Muscle layer of duodenum (tissue), 2 donors: ENCODE results near the gene AGBL4.

Experiments
- H3K27ac ChIP-seq: one replicate; pipeline ENCODE4 v1.7.0; 2013; ENCODE audit warnings: mild to moderate bottlenecking, low read length
- H3K27me3 ChIP-seq: one replicate; pipeline ENCODE4 v1.7.0; 2013; ENCODE audit warnings: low read depth, mild to moderate bottlenecking, control low read depth, low read length
- H3K36me3 ChIP-seq, 2 donors: one replicate each; pipeline ENCODE4 v1.7.0; 2013; ENCODE audit warnings: low read length in 2 of 2, control low read depth in 1 of 2, mild to moderate bottlenecking in 1 of 2; ENCODE audit not compliant: insufficient read depth in 2 of 2, control insufficient read depth in 1 of 2
- H3K4me1 ChIP-seq, 2 donors: one replicate each; pipeline ENCODE4 v1.7.0; 2013; ENCODE audit warnings: low read length in 2 of 2, mild to moderate bottlenecking in 2 of 2, control low read depth in 1 of 2, moderate library complexity in 1 of 2; ENCODE audit not compliant: insufficient read depth in 2 of 2, control insufficient read depth in 1 of 2
- H3K4me3 ChIP-seq, 2 donors: one replicate each; pipeline ENCODE4 v1.7.0; 2013; ENCODE audit warnings: low read length in 2 of 2, low read depth in 1 of 2, mild to moderate bottlenecking in 1 of 2
- H3K9me3 ChIP-seq, 2 donors: one replicate each; pipeline ENCODE4 v1.7.0; 2013; ENCODE audit warnings: low read length in 2 of 2, control low read depth in 1 of 2, mild to moderate bottlenecking in 1 of 2; ENCODE audit not compliant: control insufficient read depth in 1 of 2
- donor health status: healthy.

The AGBL4 gene

DNA sequence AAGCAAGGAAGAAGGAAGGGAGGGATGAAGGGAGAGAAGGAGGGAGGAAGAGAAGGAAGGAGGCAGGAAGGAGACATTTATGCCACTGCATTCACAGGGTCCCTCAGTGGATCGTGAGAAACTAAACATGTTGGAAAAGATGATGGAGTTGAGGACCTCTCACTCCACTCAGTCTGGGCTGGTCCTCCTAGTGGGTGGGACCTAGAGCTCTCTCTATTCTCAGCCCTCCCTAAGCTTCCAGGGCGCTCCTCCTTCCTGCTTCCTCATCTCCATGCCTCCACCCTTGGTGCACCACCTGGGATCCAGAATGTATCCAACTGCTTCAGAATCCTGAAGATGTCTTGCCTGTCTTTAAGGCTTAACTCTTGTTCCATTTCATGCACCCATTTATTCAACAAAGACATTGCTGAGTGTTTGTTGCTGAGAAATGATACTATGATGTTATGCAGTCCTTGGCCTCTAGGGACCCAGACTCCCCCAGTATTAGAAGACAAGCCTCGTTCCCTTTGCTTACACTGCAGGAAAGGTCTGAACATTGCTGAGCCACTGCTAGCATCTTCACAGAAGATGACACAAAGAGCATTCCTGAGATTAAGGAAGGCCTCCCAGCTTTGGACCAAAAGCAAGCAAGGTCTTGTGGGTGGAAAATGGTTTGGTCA is 1335.5 kb downstream of the AGBL4 start:
- H3K4me3 ChIP-seq, result no peak overlapping the region
- H3K4me1 ChIP-seq, result no peaks in the 10 kb centered on the region
- no peaks in the 10 kb centered on the region for H3K36me3 ChIP-seq
- no peaks in the 10 kb centered on the region for H3K9me3 ChIP-seq
- no peak overlapping the region for H3K27ac ChIP-seq
- H3K27me3 ChIP-seq, result no peaks in the 10 kb centered on the region

DNA sequence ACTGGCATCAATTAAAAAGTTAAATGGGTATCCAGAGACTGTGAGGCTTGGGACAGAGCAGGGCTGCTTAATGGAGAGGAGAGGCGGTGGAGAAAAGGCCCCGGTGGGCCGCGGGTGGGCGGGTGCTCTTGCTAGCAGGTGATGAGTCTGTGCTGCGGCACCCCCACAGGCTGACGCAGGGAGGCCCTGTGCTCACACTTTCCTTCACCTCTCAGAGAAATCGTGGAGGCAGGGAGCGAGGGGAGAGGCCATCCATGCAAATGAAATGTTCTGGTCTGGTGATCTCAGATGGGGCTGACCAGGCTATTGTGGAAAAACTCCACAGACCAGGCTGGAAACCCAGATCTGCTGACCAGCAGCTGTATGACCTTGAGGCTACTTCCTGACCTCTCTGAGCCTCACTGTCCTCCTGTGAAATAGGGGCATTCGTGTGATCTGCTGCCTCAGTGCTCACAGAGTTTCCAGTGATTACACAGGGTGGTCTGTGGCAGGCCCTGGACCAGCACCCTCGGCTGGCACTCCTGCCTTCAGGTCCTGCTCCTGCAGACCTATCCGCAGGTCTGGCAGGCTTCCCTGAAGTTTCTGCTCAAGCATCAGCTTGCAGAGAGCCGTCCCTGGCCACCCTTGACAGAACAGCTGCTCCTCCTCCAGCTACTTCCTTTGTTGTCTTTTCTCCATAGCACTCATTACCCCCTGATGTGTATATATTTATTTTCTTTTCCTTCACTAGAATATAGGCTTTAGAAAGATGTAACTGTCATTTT is 1336.3 kb downstream of the AGBL4 start:
- H3K27ac ChIP-seq, result no peak overlapping the region
- no peaks in the 10 kb centered on the region for H3K9me3 ChIP-seq
- H3K27me3 ChIP-seq, result no peaks in the 10 kb centered on the region
- no peak overlapping the region for H3K4me3 ChIP-seq
- H3K4me1 ChIP-seq, result no peaks in the 10 kb centered on the region
- H3K36me3 ChIP-seq, result no peaks in the 10 kb centered on the region

DNA sequence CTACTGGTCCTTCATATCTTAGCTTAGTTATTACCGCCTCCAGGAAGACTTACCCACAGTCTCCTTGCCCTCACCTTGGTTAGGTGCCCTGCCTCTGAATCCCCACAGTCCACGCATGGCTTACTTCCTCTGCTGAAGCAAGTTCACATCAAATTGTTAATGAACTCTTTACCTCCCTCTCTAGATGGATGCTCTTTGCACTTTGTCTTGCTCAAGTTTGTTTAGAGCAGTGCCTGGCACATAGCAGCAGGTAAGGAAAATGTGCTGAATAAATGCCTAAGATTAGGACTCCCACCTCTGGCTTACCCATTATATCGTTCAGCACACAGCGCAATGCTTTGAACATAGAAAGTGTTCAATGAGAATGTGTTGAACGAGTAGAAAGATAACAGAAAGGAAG is 1337.6 kb downstream of the AGBL4 start:
- Histone ChIP-seq H3K9me3 (no peaks in the 10 kb centered on the region), H3K27me3 (no peaks in the 10 kb centered on the region), H3K4me1 (no peaks in the 10 kb centered on the region), H3K27ac (no peak overlapping the region), H3K36me3 (no peaks in the 10 kb centered on the region), H3K4me3 (no peak overlapping the region)

DNA sequence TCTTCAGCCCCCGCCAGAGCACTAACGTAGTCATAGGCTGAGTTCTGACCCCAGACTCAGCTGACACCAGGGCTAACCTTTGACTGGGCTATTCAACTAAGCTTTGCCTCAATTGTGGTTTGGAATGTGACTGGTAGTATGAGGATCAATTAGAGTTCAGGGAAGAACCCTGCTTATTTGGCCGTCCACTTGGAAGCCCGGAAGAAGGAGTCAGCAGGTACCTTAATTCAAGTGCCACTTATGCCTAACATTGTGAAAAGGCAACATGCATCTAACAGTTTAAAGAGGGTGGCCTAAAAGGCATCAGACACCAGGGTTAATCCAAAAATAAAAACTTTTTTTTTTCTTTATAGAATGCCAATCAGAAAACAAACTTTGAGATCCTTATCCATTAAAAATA is 1339.4 kb downstream of the AGBL4 start:
- no peak overlapping the region for H3K27ac ChIP-seq
- no peaks in the 10 kb centered on the region for H3K4me1 ChIP-seq
- no peak overlapping the region for H3K4me3 ChIP-seq
- H3K9me3 ChIP-seq, result no peaks in the 10 kb centered on the region
- H3K36me3 ChIP-seq, result no peaks in the 10 kb centered on the region
- no peaks in the 10 kb centered on the region for H3K27me3 ChIP-seq

DNA sequence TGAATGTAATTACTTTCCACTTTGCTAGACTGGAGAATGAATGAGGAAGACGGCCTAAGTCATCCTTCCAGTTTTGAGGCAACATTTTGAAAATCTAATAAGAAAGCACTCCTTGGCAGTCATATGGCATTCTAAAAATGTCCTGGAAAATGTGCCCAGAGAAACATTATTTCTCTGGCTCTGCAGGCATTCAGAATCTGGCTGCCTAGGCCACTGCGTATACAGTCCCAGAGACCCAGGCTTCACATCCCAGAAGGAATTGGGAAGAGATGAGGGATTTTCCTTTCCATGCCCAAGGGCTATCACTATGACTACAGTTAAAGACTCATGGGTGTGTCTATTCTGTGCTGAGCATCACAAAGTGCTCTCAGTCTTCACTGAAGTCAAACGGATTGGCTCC is 1339.9 kb downstream of the AGBL4 start:
- H3K4me3 ChIP-seq, result no peak overlapping the region
- no peaks in the 10 kb centered on the region for H3K4me1 ChIP-seq
- H3K9me3 ChIP-seq, result no peaks in the 10 kb centered on the region
- H3K27ac ChIP-seq, result no peak overlapping the region
- no peaks in the 10 kb centered on the region for H3K36me3 ChIP-seq
- no peaks in the 10 kb centered on the region for H3K27me3 ChIP-seq

DNA sequence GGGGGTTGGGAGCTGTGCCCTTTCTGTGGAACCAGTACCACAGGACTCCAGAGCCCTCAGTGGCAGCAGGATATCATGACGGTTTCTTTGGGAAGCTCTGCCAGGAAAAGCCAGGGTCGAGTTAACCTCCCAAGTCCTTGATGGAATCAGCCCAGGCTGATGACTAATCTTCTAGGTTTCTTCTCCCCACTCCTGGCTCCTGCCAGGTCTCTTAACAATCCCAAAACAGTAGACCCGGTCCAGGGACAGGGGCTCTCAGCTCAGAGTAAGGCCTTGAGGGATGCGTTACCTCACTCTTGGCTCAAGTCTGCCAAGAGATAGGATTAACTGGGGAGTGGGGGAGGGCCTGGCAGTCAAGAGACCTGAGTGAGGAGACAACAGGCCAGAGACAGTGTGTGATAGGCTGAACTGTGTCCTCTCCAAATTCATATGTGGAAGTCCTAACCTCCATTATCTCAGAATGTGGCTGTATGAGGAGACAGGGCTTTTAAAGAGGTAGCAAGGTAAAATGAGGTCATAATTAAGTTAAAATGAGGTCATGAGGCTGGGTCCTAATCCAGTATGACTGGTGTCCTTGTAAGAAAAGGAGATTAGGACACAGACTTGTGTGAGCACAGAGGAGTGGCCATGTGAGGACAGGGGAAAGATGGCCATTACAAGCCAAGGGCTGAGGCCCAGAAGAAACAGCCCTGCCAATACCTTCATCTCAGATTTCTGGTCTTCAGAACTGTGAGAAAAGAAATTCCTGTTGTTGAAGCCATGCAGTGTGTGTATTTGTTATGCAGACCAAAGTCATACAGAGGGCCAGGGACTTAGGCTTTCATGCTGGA is 1342.1 kb downstream of the AGBL4 start:
- no peaks in the 10 kb centered on the region for H3K4me1 ChIP-seq
- H3K27me3 ChIP-seq, result no peaks in the 10 kb centered on the region
- no peaks in the 10 kb centered on the region for H3K9me3 ChIP-seq
- no peaks in the 10 kb centered on the region for H3K36me3 ChIP-seq
- H3K4me3 ChIP-seq, result no peak overlapping the region
- H3K27ac ChIP-seq, result no peak overlapping the region

DNA sequence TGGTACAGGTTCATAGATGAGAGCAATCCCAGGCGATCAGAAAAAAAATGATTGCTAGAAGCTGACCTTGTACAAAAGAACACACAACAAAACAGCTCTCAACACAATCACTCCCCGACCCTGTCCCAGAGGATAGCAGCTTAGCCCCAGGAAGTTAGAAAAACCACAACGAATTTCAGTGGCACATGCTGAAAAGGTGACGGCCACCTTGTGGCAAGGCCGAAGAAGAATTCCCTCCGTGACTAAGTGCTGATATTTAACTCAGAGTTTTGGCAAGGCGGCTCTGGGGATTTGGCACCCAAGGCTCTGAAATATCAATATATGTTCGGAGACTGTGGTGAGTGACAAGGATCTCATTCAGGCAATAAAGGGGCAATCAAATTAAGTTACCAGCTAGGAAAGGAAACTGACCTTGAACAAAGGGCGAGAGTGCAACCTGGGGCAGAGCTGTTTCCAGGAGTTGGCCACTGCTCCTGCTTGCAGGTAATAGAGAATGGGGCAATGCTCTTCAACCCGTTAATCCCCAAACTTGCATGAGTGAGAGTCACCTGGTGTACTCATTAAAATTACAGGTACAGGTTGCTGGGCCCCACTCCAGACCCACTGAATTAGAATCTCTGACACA is 1343.2 kb downstream of the AGBL4 start:
- Histone ChIP-seq H3K4me3 (no peak overlapping the region), H3K4me1 (no peaks in the 10 kb centered on the region), H3K27ac (no peak overlapping the region)

DNA sequence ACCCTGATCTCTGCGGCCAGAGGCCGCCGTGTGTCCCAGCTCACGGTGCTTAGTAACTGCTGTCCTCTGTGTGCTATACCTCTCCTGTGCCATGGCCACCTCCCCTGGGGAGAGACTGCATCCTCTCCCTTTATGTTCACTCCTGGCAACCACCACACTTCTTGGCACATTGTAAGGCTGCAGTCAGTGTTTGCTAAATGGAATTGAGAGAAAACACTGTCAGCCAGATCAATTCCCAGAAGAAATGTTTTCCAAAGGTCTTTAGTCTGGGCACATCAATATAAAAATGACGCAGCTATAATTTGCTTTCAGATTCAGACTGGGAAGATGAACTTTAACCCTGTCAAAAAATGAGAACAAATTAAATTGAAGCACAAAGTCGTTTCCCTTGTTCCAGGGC is 1343.9 kb downstream of the AGBL4 start:
- Histone ChIP-seq H3K4me1 (no peaks in the 10 kb centered on the region), H3K9me3 (no peaks in the 10 kb centered on the region), H3K27me3 (no peaks in the 10 kb centered on the region), H3K4me3 (no peak overlapping the region), H3K36me3 (no peaks in the 10 kb centered on the region), H3K27ac (no peak overlapping the region)

More for the DNA sequence above, 1343.2 kb downstream of the AGBL4 start:
- Histone ChIP-seq H3K9me3 (no peaks in the 10 kb centered on the region), H3K36me3 (no peaks in the 10 kb centered on the region), H3K27me3 (no peaks in the 10 kb centered on the region)

DNA sequence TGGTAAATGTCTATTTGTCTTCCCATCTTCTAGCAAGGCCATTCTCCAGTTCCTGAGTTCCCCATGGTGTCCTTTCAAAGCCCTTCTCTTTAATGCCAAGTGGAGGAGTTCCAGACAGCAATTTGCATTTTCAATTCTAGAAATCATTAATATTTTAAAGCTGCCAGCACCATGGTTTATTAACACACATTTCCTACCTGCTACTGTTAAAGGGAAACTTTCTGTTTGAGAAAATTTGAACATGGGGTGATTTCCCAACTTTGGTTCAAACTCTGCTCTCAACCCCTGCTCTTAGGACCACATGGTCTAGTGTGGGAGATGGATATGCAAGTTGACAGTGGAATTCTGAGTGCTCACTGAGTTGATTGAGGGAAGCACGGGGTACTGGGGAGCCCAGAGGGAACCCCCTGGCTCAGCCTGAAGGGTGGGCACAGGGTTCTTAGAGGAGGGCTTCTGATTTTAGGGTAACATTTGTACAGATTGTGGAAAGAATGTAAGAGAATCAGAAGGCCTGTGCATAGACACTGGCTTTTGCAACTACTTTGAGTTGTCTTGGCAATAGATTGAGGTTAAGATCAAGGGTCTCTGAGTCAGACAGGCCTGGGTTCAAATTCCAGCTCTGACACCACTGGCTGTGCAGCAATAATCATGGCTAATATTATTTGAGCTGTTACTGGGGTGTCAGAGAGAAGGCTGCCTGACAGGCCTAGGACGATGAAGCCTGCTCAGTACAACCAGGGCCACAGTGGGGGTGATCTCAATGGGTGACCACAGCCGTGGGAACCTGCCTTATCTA is 1344.8 kb downstream of the AGBL4 start:
- no peaks in the 10 kb centered on the region for H3K27me3 ChIP-seq
- no peaks in the 10 kb centered on the region for H3K4me1 ChIP-seq
- no peak overlapping the region for H3K27ac ChIP-seq
- H3K9me3 ChIP-seq, result no peaks in the 10 kb centered on the region
- H3K36me3 ChIP-seq, result no peaks in the 10 kb centered on the region
- H3K4me3 ChIP-seq, result no peak overlapping the region

DNA sequence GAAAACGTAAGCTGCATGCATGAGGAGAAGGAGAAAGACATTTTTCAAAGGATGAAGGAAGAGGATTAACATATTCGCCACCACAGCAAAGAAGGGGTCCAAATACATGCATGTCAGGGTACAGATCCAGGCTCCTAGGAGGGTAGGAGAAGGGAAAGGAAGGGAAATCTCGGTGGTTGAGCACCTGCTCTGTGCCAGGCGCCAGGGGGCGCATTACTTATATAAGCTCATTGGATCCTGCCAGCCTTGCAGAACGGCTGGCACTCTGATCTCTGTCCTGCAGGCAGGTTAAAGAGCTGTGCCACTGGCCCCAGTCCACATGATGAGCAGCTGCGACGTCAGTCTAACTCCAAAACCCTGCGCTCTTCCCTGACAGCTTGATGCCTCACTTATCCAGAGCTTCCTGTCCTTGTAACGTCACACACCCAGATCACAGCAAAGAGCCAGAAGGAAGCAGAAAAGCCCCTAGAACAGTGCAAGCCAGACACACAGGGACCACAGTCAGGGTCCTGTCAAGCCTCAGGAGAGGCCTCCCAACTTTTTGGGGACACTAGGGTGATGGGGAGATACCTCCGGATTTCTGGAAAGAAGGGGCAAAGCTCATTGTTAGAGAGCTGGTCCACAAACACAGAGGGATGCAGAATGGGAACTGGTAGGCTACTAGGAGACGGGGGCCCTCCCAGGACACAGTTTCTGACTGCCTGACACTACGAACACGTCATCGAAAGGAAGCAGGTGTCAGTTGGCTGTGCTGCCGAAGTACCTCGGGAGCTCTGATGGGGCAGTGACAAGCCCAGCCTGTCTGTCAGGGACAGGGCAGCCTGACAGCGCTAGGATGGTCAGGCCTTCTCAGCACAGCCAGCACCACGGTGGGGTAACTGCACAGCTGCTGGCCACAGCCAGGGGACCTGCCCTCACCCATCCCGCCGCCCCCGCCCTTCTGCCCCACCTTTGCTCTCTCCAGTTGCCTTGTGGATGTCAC is 1346.2 kb downstream of the AGBL4 start:
- no peaks in the 10 kb centered on the region for H3K36me3 ChIP-seq
- H3K27me3 ChIP-seq, result no peaks in the 10 kb centered on the region
- no peak overlapping the region for H3K4me3 ChIP-seq
- no peak overlapping the region for H3K27ac ChIP-seq
- no peaks in the 10 kb centered on the region for H3K4me1 ChIP-seq
- no peaks in the 10 kb centered on the region for H3K9me3 ChIP-seq
